Thymus (tissue), 11 donors: ENCODE measurements around the gene HSDL2. TPM values are rescaled to one million over a fixed set of nuclear protein-coding genes. Genes with fewer than 3 reads are reported as not detected.
"Not testable (repeated sequence)": the region's sequence is repeated elsewhere in the genome, so short reads cannot be mapped to it uniquely, and the experiment has no call there.

Experiments
- DNase-seq, 9 donors: peaks; one replicate each; pipeline ENCODE4 v3.0.0-alpha.2; 2013; ENCODE audit warnings: low spot score in 9 of 9, low read depth in 6 of 9, missing footprints in 1 of 9
- H3K27ac ChIP-seq, 2 donors: one replicate each; pipeline ENCODE4 v1.5.1; 2013; ENCODE audit warnings: control low read depth in 1 of 2, low read depth in 1 of 2, low read length in 1 of 2, mild to moderate bottlenecking in 1 of 2, moderate library complexity in 1 of 2
- H3K27me3 ChIP-seq, 2 donors: one replicate each; pipeline ENCODE4 v1.5.1; 2013; ENCODE audit warnings: low read length in 1 of 2; ENCODE audit not compliant: control insufficient read depth in 2 of 2, insufficient read depth in 1 of 2
- H3K36me3 ChIP-seq, 2 donors: one replicate each; pipeline ENCODE4 v1.5.1; 2013; ENCODE audit warnings: low read length in 1 of 2, mild to moderate bottlenecking in 1 of 2, moderate library complexity in 1 of 2; ENCODE audit not compliant: control insufficient read depth in 2 of 2, insufficient read depth in 2 of 2
- H3K4me1 ChIP-seq, 2 donors: one replicate each; pipeline ENCODE4 v1.5.1; 2013; ENCODE audit warnings: low read length in 2 of 2; ENCODE audit not compliant: control insufficient read depth in 2 of 2, insufficient read depth in 2 of 2
- H3K4me3 ChIP-seq, 2 donors: one replicate each; pipeline ENCODE4 v1.5.1; 2013; ENCODE audit warnings: low read length in 2 of 2, control low read depth in 1 of 2, mild to moderate bottlenecking in 1 of 2
- H3K9me3 ChIP-seq, 2 donors: one replicate each; pipeline ENCODE4 v1.5.1; 2013; ENCODE audit warnings: low read length in 1 of 2, mild to moderate bottlenecking in 1 of 2; ENCODE audit not compliant: control insufficient read depth in 2 of 2, insufficient read depth in 1 of 2
- WGBS: extraction: QIAGEN DNeasy Blood & Tissue Kit; methylation state at CpG from one replicate; pipeline ENCODE4 v1.1.7; 2013; 5-methylcytosine and 5-hydroxymethylcytosine counted together
- polyA plus RNA-seq: library from polyadenylated mRNA; stranded (reverse); fragments of 200-250 nt; gene quantifications from one replicate; pipeline ENCODE4 v1.2.3, GENCODE V29; 2013
- total RNA-seq: library from RNA; stranded (reverse); fragments of 120-200 nt; gene quantifications from one replicate; pipeline ENCODE4 v1.2.4, GENCODE V29; 2013
- donor health status: healthy.

Gene HSDL2
- total and polyA plus RNA-seq, 2 donors = 27.6 to 28.6 TPM

- 92% methylated on average over 2 of the region's 2 CpGs for WGBS
- not testable (repeated sequence) for H3K27ac ChIP-seq, H3K27me3 ChIP-seq, H3K4me3 ChIP-seq, H3K36me3 ChIP-seq, DNase-seq, H3K9me3 ChIP-seq
- H3K4me1 ChIP-seq = peaks cover 7 to 14% of the 10 kb centered on the region in 2 donors
Observed at GRCh38 chr9:112373666-112374065, 6.2 kb upstream of the HSDL2 start.

- not testable (repeated sequence) for H3K36me3 ChIP-seq, H3K27ac ChIP-seq, H3K27me3 ChIP-seq, H3K4me3 ChIP-seq, DNase-seq, H3K9me3 ChIP-seq
- 96% methylated on average over 2 of the region's 2 CpGs for WGBS
- H3K4me1 ChIP-seq = peaks cover 11 to 14% of the 10 kb centered on the region in 2 donors
Observed at GRCh38 chr9:112374232-112374631, 5.7 kb upstream of the HSDL2 start.

- H3K4me3 ChIP-seq = no peak overlapping the region
- H3K27ac ChIP-seq = no peak overlapping the region
- no peaks in the 10 kb centered on the region for H3K36me3 ChIP-seq
- no peaks in the 10 kb centered on the region for H3K9me3 ChIP-seq
- peaks cover 11 to 14% of the 10 kb centered on the region in 2 donors for H3K4me1 ChIP-seq
- no peak for DNase-seq
- 96% methylated on average over 5 of the region's 5 CpGs for WGBS
- H3K27me3 ChIP-seq = no peaks in the 10 kb centered on the region
Observed at GRCh38 chr9:112375361-112375760, 4.5 kb upstream of the HSDL2 start.

GRCh38 chr9:112377087-112377486 is 2.8 kb upstream of the HSDL2 start:
- WGBS = 3% methylated on average over 2 of the region's 2 CpGs
- H3K4me3 ChIP-seq = no peak overlapping the region
- peak in 4 of 9 donors; percentile 25 to 50 (median 32) for DNase-seq

GRCh38 chr9:112377684-112378327 is 2.1 kb upstream of the HSDL2 start:
- Histone ChIP-seq H3K4me3 (peak overlapping the region in 1 of 2 donors; percentile 1), H3K36me3 (no peaks in the 10 kb centered on the region), H3K27me3 (no peaks in the 10 kb centered on the region), H3K27ac (no peak overlapping the region), H3K9me3 (no peaks in the 10 kb centered on the region), H3K4me1 (peaks cover 14 to 21% of the 10 kb centered on the region in 2 donors)
- 99% methylated on average over 1 of the region's 1 CpG for WGBS
- DNase-seq = no peak

More at GRCh38 chr9:112377087-112377486, 2.8 kb upstream of the HSDL2 start:
- no peak overlapping the region for H3K27ac ChIP-seq
- H3K4me1 ChIP-seq = peaks cover 14 to 21% of the 10 kb centered on the region in 2 donors
- H3K27me3 ChIP-seq = no peaks in the 10 kb centered on the region
- H3K9me3 ChIP-seq = no peaks in the 10 kb centered on the region
- no peaks in the 10 kb centered on the region for H3K36me3 ChIP-seq

- H3K4me1 ChIP-seq = peaks cover 14 to 21% of the 10 kb centered on the region in 2 donors
- peak overlapping the region in 1 of 2 donors; percentile 94 for H3K27ac ChIP-seq
- DNase-seq = no peak
- no peaks in the 10 kb centered on the region for H3K9me3 ChIP-seq
- no peaks in the 10 kb centered on the region for H3K36me3 ChIP-seq
- no peaks in the 10 kb centered on the region for H3K27me3 ChIP-seq
- H3K4me3 ChIP-seq = peak overlapping the region; percentile 90 to 93
- 30% methylated on average over 27 of the region's 27 CpGs for WGBS
Observed at GRCh38 chr9:112378328-112379176, 1.4 kb upstream of the HSDL2 start.

GRCh38 chr9:112379177-112380101 is 469 bp upstream of the HSDL2 start:
- peak overlapping the region; percentile 90 to 93 for H3K4me3 ChIP-seq
- no peaks in the 10 kb centered on the region for H3K36me3 ChIP-seq
- H3K27ac ChIP-seq = peak overlapping the region; percentile 94 to 95
- DNase-seq = peak; percentile 87 to 97 (median 91)
- H3K4me1 ChIP-seq = peaks cover 15 to 21% of the 10 kb centered on the region in 2 donors
- under 1% methylated on average over 57 of the region's 57 CpGs for WGBS
- no peaks in the 10 kb centered on the region for H3K27me3 ChIP-seq
- no peaks in the 10 kb centered on the region for H3K9me3 ChIP-seq

- 53% methylated on average over 7 of the region's 7 CpGs for WGBS
- Histone ChIP-seq H3K27ac (peak overlapping the region in 1 of 2 donors; percentile 74), H3K36me3 (no peaks in the 10 kb centered on the region), H3K4me3 (peak overlapping the region; percentile 90 to 93), H3K9me3 (no peaks in the 10 kb centered on the region), H3K4me1 (peaks cover 18 to 21% of the 10 kb centered on the region in 2 donors), H3K27me3 (no peaks in the 10 kb centered on the region)
- peak in 1 of 9 donors; percentile 25 for DNase-seq
Observed at GRCh38 chr9:112380825-112381221, 915 bp downstream of the HSDL2 start.
